Ovary (tissue), 9 donors: ENCODE measurements around the gene PPA1. TPM values are rescaled to one million over a fixed set of nuclear protein-coding genes. Genes with fewer than 3 reads are reported as not detected.

Source experiments
- DNase-seq, 5 donors: peaks; one replicate each; pipeline ENCODE4 v3.0.0-alpha.2; 2019 to 2020
- H3K27ac ChIP-seq, 2 donors: fragments of 200-600 bp; one replicate each; pipeline versions ENCODE4 v1.5.1 to v1.8.0; 2019 to 2022
- H3K27me3 ChIP-seq: fragments of 200-600 bp; one replicate; pipeline ENCODE4 v1.8.0; 2022
- H3K36me3 ChIP-seq: fragments of 200-600 bp; sonication (generic); one replicate; pipeline ENCODE4 v1.5.1; 2019
- H3K4me1 ChIP-seq: one replicate; pipeline ENCODE4 v1.8.1; 2013; ENCODE audit warnings: mild to moderate bottlenecking, moderate library complexity; ENCODE audit not compliant: insufficient read depth
- H3K4me3 ChIP-seq: fragments of 200-600 bp; sonication (generic); one replicate; pipeline ENCODE4 v1.5.1; 2017
- H3K9me3 ChIP-seq, 2 donors: fragments of 200-600 bp in 1 of 2; sonication (generic) in 1 of 2; one replicate each; pipeline versions ENCODE4 v1.5.1 to v1.8.1; 2013 to 2019; ENCODE audit warnings: mild to moderate bottlenecking in 1 of 2, moderate library complexity in 1 of 2
- CTCF ChIP-seq, 3 donors: fragments of 450-650 bp in 2 of 3; fragments of 200-600 bp in 1 of 3; IDR thresholded peaks; one replicate each; pipeline versions ENCODE4 v1.5.1 to v1.8.0; 2016 to 2022; ENCODE audit warnings: antibody characterized with exemption in 3 of 3, mild to moderate bottlenecking in 1 of 3
- EP300 ChIP-seq: sonication (generic); formaldehyde crosslinking; IDR thresholded peaks from one replicate; pipeline ENCODE4 v1.6.1; 2017; ENCODE audit warnings: antibody characterized with exemption
- POLR2A ChIP-seq: fragments of 450-650 bp; IDR thresholded peaks from one replicate; pipeline ENCODE4 v1.6.1; 2017; ENCODE audit warnings: antibody characterized with exemption, mild to moderate bottlenecking, moderate library complexity
- WGBS, 3 donors: extraction: QIAGEN DNeasy Blood & Tissue Kit in 1 of 3; methylation state at CpG; one replicate each; pipeline versions ENCODE4 v1.1.5 to v1.1.7; 2013 to 2017; 5-methylcytosine and 5-hydroxymethylcytosine counted together
- intact Hi-C, 4 donors: fragments of 100-400 bp; cut with DNase I; formaldehyde crosslinking; loops; one replicate each; pipeline versions ENCODE4 v1.11.0 to v1.15.1; 2022 to 2023
- polyA plus RNA-seq, 2 donors: library from polyadenylated mRNA; stranded (reverse); fragments of 200-250 nt in 1 of 2; fragments of 350-450 nt in 1 of 2; fragmentation: Illumina TruSeq in 1 of 2; extraction: RNeasy Lipid Tissue Mini Kit (QIAGEN cat#74804) in 1 of 2; gene quantifications; one replicate each; pipeline ENCODE4 v1.2.3, GENCODE V29; 2013 to 2014
- total RNA-seq, 7 donors: library from RNA; depleted of rRNA in 2 of 7; stranded (reverse); fragments of >200 nt in 2 of 7; fragmentation: NEBNext Ultra II Directional in 3 of 7; extraction: Animal tissue kit (Norgen Biotek cat#: 25700) in 3 of 7; gene quantifications; one replicate each; pipeline versions ENCODE4 v1.1.0 to v1.2.4, GENCODE V29; 2016 to 2023
- donor health status: DM: no; HTN: no; CAD: no; lungs with moderate emphysema.
- donor health status: DM: no; HTN: no; CAD: no.
- donor health status: Bipolar disorder and iron deficiency.
- donor health status: DM: yes; HTN: yes; CAD: no.
- donor health status: DM: no; HTN: no; CAD: no.
- donor health status: DM: yes; HTN: yes; CAD: no.

PPA1 gene
- total and polyA plus RNA-seq, 9 donors: 36.8 to 162 (median 78.4) TPM

- peak in 1 of 5 donors; percentile 29 for DNase-seq
- H3K27ac ChIP-seq: peak overlapping the region; percentile 83 to 86
- peaks cover 6% of the 10 kb centered on the region for H3K4me1 ChIP-seq
- 0 to 1% (median 0%) methylated on average over 33 to 40 of the region's 40 CpGs for WGBS, 3 donors
- no peaks in the 10 kb centered on the region for H3K27me3 ChIP-seq
- intact Hi-C loops: no loop called here
- TF ChIP-seq POLR2A (no peak), CTCF (IDR thresholded peaks at IDR 0.05) (no peak), EP300 (no peak)
- H3K9me3 ChIP-seq: no peaks in the 10 kb centered on the region
- peak overlapping the region; percentile 73 for H3K4me3 ChIP-seq
- H3K36me3 ChIP-seq: no peaks in the 10 kb centered on the region
These were observed 63.4 kb downstream of the PPA1 start for GRCh38 chr10:70169649-70170364.

GRCh38 chr10:70169011-70169410 is 64.2 kb downstream of the PPA1 start:
- Histone ChIP-seq H3K4me3 (peak overlapping the region; percentile 73), H3K27me3 (no peaks in the 10 kb centered on the region), H3K36me3 (no peaks in the 10 kb centered on the region), H3K27ac (no peak overlapping the region), H3K4me1 (peaks cover 6% of the 10 kb centered on the region), H3K9me3 (no peaks in the 10 kb centered on the region)
- no peak for DNase-seq
- intact Hi-C loops: no loop called here
- WGBS, 3 donors: 11 to 18% (median 12%) methylated on average over 2 of the region's 2 CpGs
- no peak for TF ChIP-seq POLR2A
- TF ChIP-seq CTCF (IDR thresholded peaks at IDR 0.05): no peak
- TF ChIP-seq EP300: no peak

- H3K36me3 ChIP-seq: no peaks in the 10 kb centered on the region
- intact Hi-C loops: no loop called here
- no peaks in the 10 kb centered on the region for H3K27me3 ChIP-seq
- no peaks in the 10 kb centered on the region for H3K9me3 ChIP-seq
- H3K4me1 ChIP-seq: peaks cover 8% of the 10 kb centered on the region
- WGBS, 3 donors: 60 to 76% (median 66%) methylated on average over 7 of the region's 7 CpGs
- H3K27ac ChIP-seq: no peak overlapping the region
- H3K4me3 ChIP-seq: no peak overlapping the region
- no peak for DNase-seq
- no peak for TF ChIP-seq POLR2A
- TF ChIP-seq EP300: no peak
- TF ChIP-seq CTCF (IDR thresholded peaks at IDR 0.05): no peak
These were observed 66.0 kb downstream of the PPA1 start for GRCh38 chr10:70167246-70167645.

- Histone ChIP-seq H3K9me3 (no peaks in the 10 kb centered on the region), H3K27me3 (no peaks in the 10 kb centered on the region), H3K4me3 (no peak overlapping the region), H3K36me3 (no peaks in the 10 kb centered on the region), H3K4me1 (peaks cover 8% of the 10 kb centered on the region), H3K27ac (no peak overlapping the region)
- WGBS, 3 donors: 65 to 73% (median 66%) methylated on average over 3 of the region's 3 CpGs
- intact Hi-C loops: no loop called here
- no peak for DNase-seq
- no peak for TF ChIP-seq CTCF (IDR thresholded peaks at IDR 0.05)
- no peak for TF ChIP-seq POLR2A
- no peak for TF ChIP-seq EP300
These were observed 66.8 kb downstream of the PPA1 start for GRCh38 chr10:70166394-70166793.
